Measurements from ENCODE around the gene CHERP.

DNA sequence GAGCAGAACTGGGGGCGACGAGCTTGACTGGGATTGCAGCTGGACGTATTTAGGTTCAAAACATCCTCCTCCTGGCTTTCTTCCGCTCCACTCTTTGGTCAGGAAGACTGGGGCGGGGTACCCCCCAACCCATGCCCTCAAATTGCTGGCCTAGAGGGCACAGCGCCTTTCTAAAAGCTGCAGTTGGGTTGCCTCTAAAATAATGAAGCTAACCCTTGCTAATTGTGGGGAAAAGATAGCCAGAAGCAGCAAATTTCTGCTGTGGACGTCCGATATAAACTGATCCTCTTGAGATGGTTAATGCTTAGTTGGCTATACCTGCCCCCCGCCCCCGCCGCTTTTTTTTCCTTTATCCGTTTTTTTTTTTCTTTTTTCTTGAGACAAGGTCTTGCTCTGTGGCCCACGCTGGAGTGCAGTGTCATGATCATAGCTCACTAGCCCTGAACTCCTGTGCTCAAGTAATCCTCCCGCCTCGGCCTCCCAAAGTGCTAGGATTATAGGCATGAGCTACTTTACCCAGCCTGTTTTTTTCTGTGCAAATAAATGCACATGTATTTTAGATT lies 754 bp upstream of the CHERP start:
- TF ChIP-seq, protein P1, sequence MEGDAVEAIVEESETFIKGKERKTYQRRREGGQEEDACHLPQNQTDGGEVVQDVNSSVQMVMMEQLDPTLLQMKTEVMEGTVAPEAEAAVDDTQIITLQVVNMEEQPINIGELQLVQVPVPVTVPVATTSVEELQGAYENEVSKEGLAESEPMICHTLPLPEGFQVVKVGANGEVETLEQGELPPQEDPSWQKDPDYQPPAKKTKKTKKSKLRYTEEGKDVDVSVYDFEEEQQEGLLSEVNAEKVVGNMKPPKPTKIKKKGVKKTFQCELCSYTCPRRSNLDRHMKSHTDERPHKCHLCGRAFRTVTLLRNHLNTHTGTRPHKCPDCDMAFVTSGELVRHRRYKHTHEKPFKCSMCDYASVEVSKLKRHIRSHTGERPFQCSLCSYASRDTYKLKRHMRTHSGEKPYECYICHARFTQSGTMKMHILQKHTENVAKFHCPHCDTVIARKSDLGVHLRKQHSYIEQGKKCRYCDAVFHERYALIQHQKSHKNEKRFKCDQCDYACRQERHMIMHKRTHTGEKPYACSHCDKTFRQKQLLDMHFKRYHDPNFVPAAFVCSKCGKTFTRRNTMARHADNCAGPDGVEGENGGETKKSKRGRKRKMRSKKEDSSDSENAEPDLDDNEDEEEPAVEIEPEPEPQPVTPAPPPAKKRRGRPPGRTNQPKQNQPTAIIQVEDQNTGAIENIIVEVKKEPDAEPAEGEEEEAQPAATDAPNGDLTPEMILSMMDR (IDR thresholded peaks at IDR 0.05): no peak
- TF ChIP-seq POLR2A (IDR thresholded peaks at IDR 0.05): no peak
- TF ChIP-seq EP300 (IDR thresholded peaks at IDR 0.05): no peak
